BJ (cell line): ENCODE results near the gene SEMA6A. TPM values are rescaled to one million over a fixed set of nuclear protein-coding genes. Genes with fewer than 3 reads are reported as not detected.

Experiments used
- CTCF ChIA-PET: fragments of 350-600 bp; formaldehyde crosslinking; extraction: SDS; loops from one replicate; lab custom pipeline; 2021; ENCODE audit warnings: antibody characterized with exemption, inconsistent platforms; lab: Yijun Ruan, JAX
- POLR2A ChIA-PET: fragments of 300-600 bp; sonication (Branson Sonifier 250); formaldehyde crosslinking; extraction: SDS; loops from one replicate; lab custom pipeline; 2021; ENCODE audit warnings: antibody characterized with exemption; lab: Charles Lee
- DNase-seq: peaks from one replicate; pipeline ENCODE4 v3.0.0-alpha.2; 2011; ENCODE audit warnings: low read depth
- H3K27me3 ChIP-seq: 2 replicates; pipeline ENCODE4 v1.6.0; 2011; ENCODE audit warnings: low read length; ENCODE audit not compliant: control insufficient read depth, insufficient read depth
- H3K36me3 ChIP-seq: 2 replicates; pipeline ENCODE4 v1.5.1; 2011; ENCODE audit warnings: low read length; ENCODE audit not compliant: control insufficient read depth, insufficient read depth
- H3K4me3 ChIP-seq: 2 replicates; pipeline ENCODE4 v1.5.1; 2011; ENCODE audit warnings: low read depth, mild to moderate bottlenecking, control low read depth, low read length
- polyA plus RNA-seq: library from polyadenylated mRNA; depleted of rRNA; stranded (reverse); fragments of >200 nt; gene quantifications from 2 replicates; pipeline ENCODE4 v1.2.3, GENCODE V29; 2011
- TF ChIP-seq, protein P1 (sequence below): IDR thresholded peaks from 2 replicates; pipeline ENCODE4 v1.5.1; 2011; ENCODE audit warnings: low read depth, mild to moderate bottlenecking, control low read depth, inconsistent platforms, low read length, moderate library complexity; ENCODE audit not compliant: insufficient read depth

SEMA6A gene
- polyA plus RNA-seq, 1 experiment = 0.34 TPM

- no peak for DNase-seq
- TF ChIP-seq, protein P1, sequence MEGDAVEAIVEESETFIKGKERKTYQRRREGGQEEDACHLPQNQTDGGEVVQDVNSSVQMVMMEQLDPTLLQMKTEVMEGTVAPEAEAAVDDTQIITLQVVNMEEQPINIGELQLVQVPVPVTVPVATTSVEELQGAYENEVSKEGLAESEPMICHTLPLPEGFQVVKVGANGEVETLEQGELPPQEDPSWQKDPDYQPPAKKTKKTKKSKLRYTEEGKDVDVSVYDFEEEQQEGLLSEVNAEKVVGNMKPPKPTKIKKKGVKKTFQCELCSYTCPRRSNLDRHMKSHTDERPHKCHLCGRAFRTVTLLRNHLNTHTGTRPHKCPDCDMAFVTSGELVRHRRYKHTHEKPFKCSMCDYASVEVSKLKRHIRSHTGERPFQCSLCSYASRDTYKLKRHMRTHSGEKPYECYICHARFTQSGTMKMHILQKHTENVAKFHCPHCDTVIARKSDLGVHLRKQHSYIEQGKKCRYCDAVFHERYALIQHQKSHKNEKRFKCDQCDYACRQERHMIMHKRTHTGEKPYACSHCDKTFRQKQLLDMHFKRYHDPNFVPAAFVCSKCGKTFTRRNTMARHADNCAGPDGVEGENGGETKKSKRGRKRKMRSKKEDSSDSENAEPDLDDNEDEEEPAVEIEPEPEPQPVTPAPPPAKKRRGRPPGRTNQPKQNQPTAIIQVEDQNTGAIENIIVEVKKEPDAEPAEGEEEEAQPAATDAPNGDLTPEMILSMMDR = no peak
- Histone ChIP-seq H3K4me3 (no peak overlapping the region), H3K27me3 (no peaks in the 10 kb centered on the region), H3K36me3 (no peaks in the 10 kb centered on the region)
- POLR2A ChIA-PET = no interaction called here
- CTCF ChIA-PET = no interaction called here
Observed at GRCh38 chr5:116544531-116545241, 29.9 kb downstream of the SEMA6A start.

- no peaks in the 10 kb centered on the region for H3K36me3 ChIP-seq
- H3K4me3 ChIP-seq = no peak overlapping the region
- POLR2A ChIA-PET = no interaction called here
- CTCF ChIA-PET = no interaction called here
- no peaks in the 10 kb centered on the region for H3K27me3 ChIP-seq
- TF ChIP-seq, protein P1 = no peak
- peak; percentile 3 for DNase-seq
Observed at GRCh38 chr5:116543501-116543900, 31.1 kb downstream of the SEMA6A start.

DNA sequence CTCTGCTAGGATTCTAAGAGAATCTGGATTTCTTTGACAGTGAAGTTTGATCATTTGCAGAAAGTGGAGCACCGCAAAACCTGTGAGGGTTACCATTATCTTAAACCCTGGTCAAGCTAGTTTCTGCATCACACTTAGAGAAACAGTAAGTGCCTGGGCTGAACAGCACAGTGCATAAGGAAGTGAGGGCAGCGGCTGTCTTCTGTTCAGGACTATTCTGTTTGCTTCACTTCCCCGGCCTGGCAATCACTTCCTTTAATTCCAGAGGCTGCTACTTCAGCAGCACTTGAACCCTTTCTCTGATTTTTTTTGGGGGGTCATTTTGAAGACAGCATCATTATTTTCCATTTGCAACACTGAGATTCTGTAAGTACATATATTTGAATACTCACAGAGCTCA is 32.0 kb downstream of the SEMA6A start:
- CTCF ChIA-PET = no interaction called here
- TF ChIP-seq, protein P1 = no peak
- POLR2A ChIA-PET = no interaction called here
- no peaks in the 10 kb centered on the region for H3K27me3 ChIP-seq
- no peak overlapping the region for H3K4me3 ChIP-seq
- no peaks in the 10 kb centered on the region for H3K36me3 ChIP-seq
- no peak for DNase-seq

- Histone ChIP-seq H3K27me3 (no peaks in the 10 kb centered on the region), H3K4me3 (no peak overlapping the region), H3K36me3 (no peaks in the 10 kb centered on the region)
- DNase-seq = no peak
- POLR2A ChIA-PET = no interaction called here
- CTCF ChIA-PET = no interaction called here
- TF ChIP-seq, protein P1 = no peak
Observed at GRCh38 chr5:116539222-116539621, 35.4 kb downstream of the SEMA6A start.

DNA sequence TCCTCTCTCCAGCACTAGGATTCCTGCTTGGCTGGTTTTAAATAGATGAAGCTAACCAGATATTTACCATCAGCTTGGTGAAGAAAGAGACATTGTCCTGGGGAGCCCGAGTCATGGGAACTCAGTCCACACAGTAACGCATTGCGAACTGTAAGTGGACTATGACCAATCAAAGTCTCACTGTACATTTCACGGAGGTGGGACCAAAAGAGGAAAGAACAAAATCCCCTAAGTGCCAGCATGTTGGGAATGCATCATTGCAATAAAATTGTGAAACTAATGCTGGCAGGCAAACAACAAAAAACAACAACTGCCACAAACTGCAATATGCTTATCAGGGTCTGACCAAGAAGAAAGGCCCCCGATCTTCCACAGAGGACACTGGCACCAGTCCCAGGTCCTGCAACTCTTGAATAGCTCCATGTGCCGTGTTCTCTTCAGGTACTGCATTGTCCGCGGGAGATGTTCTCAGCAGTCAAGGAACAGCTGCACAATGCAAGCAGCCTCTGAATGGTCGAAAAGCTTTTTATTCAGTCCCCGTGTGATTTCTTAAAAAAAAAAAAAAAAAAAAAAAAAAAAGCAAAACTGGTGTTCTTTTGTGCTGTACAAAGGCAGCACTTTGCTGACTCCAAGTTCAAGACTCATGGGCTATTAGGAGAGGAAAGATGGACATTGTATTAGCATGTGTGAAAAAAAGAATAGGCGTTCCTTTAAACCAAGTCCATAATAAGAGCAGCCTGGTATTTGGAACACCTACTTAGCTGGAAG is 38.1 kb downstream of the SEMA6A start:
- Histone ChIP-seq H3K4me3 (no peak overlapping the region), H3K36me3 (no peaks in the 10 kb centered on the region), H3K27me3 (no peaks in the 10 kb centered on the region)
- ChIA-PET POLR2A (no interaction called here), CTCF (interaction anchor here (0.7 kb wide), 1 partner anchor 1838 kb away, joined by 6 read pairs; no protein-coding TSS in a partner anchor)
- TF ChIP-seq, protein P1 = no peak
- no peak for DNase-seq
